CD4-positive, alpha-beta T cell treated with Interleukin-17A for 4 hours (primary cell): ENCODE measurements around the gene RNF214.
"Not testable (repeated sequence)": the region's sequence is repeated elsewhere in the genome, so short reads cannot be mapped to it uniquely, and the experiment has no call there.

ENCODE experiments used
- DNase-seq: peaks from one replicate; pipeline ENCODE4 v3.0.0-alpha.2; 2020; ENCODE audit warnings: mixed read lengths

The RNF214 gene

GRCh38 chr11:117231842-117232091 lies 704 bp upstream of the RNF214 start, which contains the start of gene PCSK7:
Gene PCSK7, minus strand, starts transcription at chr11:117232073. Its CDS starts 2,229 bp downstream, at chr11:117229844.
- no peak for DNase-seq

- peak; percentile 19 for DNase-seq
Observed at GRCh38 chr11:117232911-117233409, 489 bp downstream of the RNF214 start.

GRCh38 chr11:117238221-117238620 lies 5.8 kb downstream of the RNF214 start:
- DNase-seq = no peak

GRCh38 chr11:117239295-117239694 lies 6.8 kb downstream of the RNF214 start:
- no peak for DNase-seq

GRCh38 chr11:117248341-117248740 lies 15.9 kb downstream of the RNF214 start:
- no peak for DNase-seq

- no peak for DNase-seq
Observed at GRCh38 chr11:117249571-117249970, 17.1 kb downstream of the RNF214 start.

GRCh38 chr11:117251506-117251905 lies 19.0 kb downstream of the RNF214 start:
- no peak for DNase-seq

GRCh38 chr11:117255966-117256365 lies 23.5 kb downstream of the RNF214 start:
- no peak for DNase-seq

GRCh38 chr11:117256573-117256972 lies 24.1 kb downstream of the RNF214 start:
- no peak for DNase-seq

- DNase-seq = no peak
Observed at GRCh38 chr11:117258576-117258975, 26.1 kb downstream of the RNF214 start.

GRCh38 chr11:117259417-117259816 lies 26.9 kb downstream of the RNF214 start:
- no peak for DNase-seq

- not testable (repeated sequence) for DNase-seq
Observed at GRCh38 chr11:117264624-117265323, 32.3 kb downstream of the RNF214 start.

GRCh38 chr11:117265745-117266144 lies 33.3 kb downstream of the RNF214 start:
- no peak for DNase-seq

GRCh38 chr11:117269856-117270255 lies 37.4 kb downstream of the RNF214 start:
- DNase-seq = no peak

- DNase-seq = no peak
Observed at GRCh38 chr11:117271208-117271607, 38.7 kb downstream of the RNF214 start.

- not testable (repeated sequence) for DNase-seq
Observed at GRCh38 chr11:117272175-117272574, 39.7 kb downstream of the RNF214 start.

- no peak for DNase-seq
Observed at GRCh38 chr11:117273550-117274289, 41.2 kb downstream of the RNF214 start.

GRCh38 chr11:117278347-117278746 lies 45.9 kb downstream of the RNF214 start:
- DNase-seq = no peak

GRCh38 chr11:117279711-117280376 lies 47.4 kb downstream of the RNF214 start:
- no peak for DNase-seq

GRCh38 chr11:117281159-117281558 lies 48.7 kb downstream of the RNF214 start:
- no peak for DNase-seq

- DNase-seq = no peak
Observed at GRCh38 chr11:117281869-117282268, 49.4 kb downstream of the RNF214 start.

- DNase-seq = no peak
Observed at GRCh38 chr11:117282956-117283355, 50.5 kb downstream of the RNF214 start.

GRCh38 chr11:117284053-117284452 lies 51.6 kb downstream of the RNF214 start:
- DNase-seq = no peak

- no peak for DNase-seq
Observed at GRCh38 chr11:117286588-117286987, 54.1 kb downstream of the RNF214 start.
